ENCODE results near the gene RPTOR.
A peak's percentile ranks its signal among the peaks of the same experiment; 100 is the strongest.
"Not testable (repeated sequence)": the region's sequence is repeated elsewhere in the genome, so short reads cannot be mapped to it uniquely, and the experiment has no call there.

The RPTOR gene

DNA sequence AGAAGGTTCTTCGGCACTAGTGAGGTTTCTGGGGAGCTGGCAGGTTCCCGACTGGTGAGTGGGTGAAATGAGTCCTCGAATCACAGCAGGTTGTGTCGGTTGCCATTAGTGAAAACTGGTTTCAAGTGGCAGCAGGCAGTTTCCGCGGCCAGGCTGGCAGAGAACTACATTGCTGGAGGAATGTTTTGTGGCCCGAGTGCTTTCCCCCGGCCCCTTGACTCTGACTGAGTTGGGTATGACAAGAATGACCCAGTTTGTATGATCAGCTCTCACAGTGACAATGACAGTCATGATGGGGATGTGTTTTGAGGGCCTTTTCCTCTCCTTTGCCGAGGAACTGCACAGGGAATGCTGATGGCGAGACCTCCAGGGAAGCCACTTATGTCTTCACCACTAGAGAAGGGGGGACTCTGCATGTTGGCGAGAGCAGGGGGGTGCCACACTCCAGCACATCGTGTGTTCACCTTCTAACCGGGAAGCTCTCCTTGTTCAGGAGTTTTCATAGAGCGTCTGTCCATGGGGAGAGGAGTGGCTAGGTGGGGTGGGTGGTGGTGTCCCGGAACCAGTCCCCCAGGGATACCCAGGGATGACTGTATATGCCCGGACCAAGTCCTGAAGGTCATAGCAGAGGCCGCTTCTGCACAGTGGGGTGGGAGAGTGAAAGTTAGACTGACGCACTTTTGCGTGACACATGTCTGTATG lies 241.0 kb downstream of the RPTOR start:
- peak; percentile 9 for DNase-seq (ENCODE audit: low spot score)

- no peak for DNase-seq (ENCODE audit: low spot score)
These were observed 241.8 kb downstream of the RPTOR start for GRCh38 chr17:80786470-80786869.

- DNase-seq (ENCODE audit: low spot score) = no peak
These were observed 242.2 kb downstream of the RPTOR start for GRCh38 chr17:80786887-80787286.

GRCh38 chr17:80787881-80788280 lies 243.2 kb downstream of the RPTOR start:
- no peak for DNase-seq (ENCODE audit: low spot score)

GRCh38 chr17:80789356-80789902 lies 244.8 kb downstream of the RPTOR start:
- DNase-seq (ENCODE audit: low spot score) = no peak

- DNase-seq (ENCODE audit: low spot score) = peak; percentile 50
These were observed 245.6 kb downstream of the RPTOR start for GRCh38 chr17:80790021-80790765.

DNA sequence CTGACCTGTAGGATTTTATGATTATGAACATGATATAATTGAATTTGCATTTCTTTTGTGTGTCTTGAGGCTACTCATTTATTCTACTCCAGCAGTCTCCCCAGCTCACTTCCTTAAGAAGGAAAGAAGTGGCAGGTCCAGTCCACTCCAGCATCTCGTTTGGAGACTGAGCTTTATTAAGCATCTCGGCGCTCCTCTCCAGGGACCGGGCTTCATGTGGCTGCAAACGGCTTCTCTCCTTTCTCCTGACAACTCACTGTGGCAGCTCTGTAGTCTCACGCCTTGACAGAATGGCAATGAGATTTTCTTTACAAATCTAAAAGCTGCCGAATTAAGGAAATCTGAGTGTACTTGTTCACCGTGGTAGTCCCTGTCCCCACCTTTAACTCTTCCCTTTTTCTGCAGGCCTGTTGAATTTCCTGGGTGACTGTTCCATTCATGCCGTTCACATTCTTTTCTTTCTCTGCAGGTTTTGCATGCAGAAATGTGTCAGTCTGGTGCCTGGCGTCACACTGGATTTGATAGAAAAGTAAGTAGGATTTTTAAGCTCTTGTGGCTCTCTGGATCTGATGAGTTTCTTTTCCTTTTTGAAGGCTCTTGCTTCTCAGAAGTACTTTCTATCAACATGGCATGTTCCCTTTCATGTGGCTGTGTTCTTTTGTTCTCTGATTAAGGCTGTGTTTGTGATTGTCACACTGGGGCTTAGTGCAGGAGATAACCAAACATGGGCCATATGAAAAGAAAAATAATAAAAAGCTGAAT lies 246.5 kb downstream of the RPTOR start:
- DNase-seq (ENCODE audit: low spot score) = peak; percentile 74

DNA sequence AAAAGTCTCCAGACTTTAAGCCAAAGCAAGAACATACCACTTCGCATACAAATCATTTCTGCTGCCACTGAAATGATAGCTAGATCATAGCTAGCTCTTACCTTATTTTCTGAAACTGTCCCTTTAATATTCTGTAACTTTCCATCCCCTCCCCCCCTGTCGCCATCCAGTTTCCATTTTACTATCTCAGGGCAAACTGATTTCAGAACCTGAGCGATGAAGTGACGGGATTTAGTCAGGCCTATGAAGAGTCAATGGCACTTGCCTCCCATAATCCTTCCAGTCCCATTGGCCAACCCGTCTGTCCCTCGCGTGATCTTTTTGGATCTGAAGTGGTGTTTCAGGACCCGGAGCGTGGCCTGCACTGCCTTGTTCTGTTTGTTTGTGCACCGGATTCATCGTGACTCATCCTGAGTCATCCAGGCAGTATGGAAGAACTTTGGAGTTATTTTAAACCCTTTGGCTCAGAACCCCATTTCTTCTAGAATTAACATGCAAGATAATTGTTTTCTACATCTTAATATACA lies 247.2 kb downstream of the RPTOR start:
- peak; percentile 63 for DNase-seq (ENCODE audit: low spot score)

- DNase-seq (ENCODE audit: low spot score) = no peak
These were observed 247.7 kb downstream of the RPTOR start for GRCh38 chr17:80792373-80792781.

DNA sequence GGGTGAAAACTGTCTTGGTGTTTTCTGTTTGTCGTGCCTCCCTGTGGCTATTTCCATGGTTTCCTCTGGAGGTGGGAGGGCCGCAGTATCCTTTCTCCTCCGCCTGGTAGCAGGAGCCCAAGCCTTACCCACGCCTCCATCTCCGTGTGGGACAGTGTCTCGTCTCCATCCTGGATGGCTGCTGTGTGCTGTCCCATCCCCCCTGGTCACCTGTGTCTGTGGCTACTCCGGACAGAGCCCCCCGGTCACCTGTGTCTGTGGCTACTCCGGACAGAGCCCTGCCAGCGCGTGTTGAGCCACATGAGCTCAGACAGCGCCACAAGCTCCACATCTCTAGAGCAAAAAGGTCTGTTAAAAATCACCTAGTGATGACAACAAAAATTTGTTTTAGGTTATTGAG lies 248.8 kb downstream of the RPTOR start:
- no peak for DNase-seq (ENCODE audit: low spot score)

- no peak for DNase-seq (ENCODE audit: low spot score)
These were observed 249.2 kb downstream of the RPTOR start for GRCh38 chr17:80793851-80794267.

DNA sequence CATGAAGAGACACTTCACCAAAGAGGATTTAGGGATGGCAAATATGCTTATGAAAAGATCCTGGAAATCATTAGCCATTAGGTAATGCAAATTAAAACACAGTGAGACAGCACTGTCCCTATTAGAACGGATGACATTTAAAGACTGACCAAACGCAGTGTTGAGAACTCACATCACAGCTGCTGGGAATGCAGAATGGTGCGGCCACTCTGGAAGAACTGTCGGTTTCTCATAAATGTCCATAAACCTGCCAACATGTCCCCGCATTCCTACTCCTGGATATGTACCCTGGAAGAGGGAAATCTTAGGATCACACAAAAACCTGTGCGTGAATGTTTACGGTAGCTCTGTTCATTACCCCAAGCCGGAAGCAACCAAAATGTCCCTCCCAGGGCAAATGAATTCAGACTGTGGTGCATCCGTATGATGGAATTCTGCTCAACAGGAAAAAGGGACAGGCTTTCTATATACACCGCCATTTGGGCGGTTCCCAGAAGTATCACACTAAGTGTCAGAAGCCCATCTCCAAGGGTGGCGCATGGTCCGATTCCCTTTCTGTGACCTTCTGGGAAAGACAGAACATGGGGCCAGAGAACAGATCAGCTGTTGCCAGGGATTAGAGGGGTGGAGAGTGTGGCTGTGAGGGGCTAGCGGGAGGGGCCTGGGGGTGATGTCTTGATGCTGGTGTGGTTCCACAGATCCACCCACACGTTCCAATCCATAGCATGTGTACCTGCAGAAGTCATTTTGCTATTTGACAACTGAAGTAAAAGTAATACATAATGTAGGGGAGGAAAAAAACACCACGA lies 249.8 kb downstream of the RPTOR start:
- DNase-seq (ENCODE audit: low spot score) = no peak

DNA sequence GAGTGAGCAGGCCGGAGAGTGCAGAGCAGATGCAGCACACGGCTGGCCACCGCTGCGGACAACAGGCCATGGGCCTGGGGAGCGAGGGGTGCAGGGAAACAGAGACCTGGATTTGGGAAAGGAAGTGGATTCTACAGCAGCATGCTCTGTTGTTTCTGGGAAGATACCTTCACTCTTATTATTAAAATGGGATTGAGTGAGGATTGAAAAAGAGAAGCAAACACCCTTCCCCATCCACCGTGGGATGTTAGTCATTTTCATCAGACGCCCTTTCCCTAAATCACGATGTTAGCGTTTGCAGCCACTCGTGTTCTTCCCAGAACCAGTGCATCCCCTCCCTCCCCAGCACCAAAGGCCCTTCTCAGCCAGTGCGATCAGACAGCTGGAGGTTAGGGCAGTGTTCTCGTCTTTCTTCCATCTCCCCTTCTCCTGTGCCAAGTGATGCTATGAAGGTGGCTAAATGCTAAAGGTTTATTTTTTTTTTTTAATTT lies 250.5 kb downstream of the RPTOR start:
- DNase-seq (ENCODE audit: low spot score) = no peak

DNA sequence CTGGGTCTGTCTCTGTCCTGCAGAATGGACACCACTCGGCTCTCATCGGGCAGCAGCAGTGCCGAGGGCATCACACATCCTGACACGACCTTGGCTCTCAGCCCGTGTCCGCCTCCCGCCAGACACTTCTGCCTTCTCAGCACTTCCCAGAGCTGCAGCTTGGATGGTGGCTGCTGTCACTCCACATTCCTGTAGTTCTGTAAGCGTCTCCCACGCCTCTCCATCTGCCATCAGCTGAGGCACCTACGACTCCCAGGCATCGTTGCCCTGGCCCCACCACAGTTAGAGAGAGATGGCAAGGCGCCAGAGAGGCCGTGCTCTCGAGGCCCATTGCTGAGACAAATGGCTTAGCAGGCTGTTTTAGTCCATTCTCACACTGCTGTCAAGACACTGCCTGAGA lies 251.1 kb downstream of the RPTOR start:
- DNase-seq (ENCODE audit: low spot score) = no peak

DNA sequence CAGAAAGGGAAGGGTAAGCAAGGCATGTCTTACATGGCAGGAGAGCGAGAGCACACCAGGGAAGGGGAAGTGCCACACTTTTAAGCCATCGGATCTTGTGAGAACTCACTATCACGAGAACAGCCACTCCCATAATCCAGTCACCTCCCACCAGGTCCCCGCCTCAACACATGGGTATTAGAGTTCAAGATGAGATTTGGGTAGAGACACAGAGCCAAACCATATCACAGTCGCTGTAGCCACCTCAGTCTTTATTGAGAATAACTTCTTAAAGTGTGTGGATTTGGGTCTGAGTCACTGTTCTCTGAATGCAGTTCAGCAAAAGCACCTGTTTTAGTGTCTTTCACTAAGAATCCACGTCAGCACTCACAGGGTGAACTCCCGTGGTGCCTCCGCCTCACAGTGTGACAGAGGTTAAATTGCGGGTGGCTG lies 251.8 kb downstream of the RPTOR start:
- no peak for DNase-seq (ENCODE audit: low spot score)

- not testable (repeated sequence) for DNase-seq (ENCODE audit: low spot score)
These were observed 252.6 kb downstream of the RPTOR start for GRCh38 chr17:80797222-80797621.

GRCh38 chr17:80797741-80798594 lies 253.3 kb downstream of the RPTOR start:
- no peak for DNase-seq (ENCODE audit: low spot score)

DNA sequence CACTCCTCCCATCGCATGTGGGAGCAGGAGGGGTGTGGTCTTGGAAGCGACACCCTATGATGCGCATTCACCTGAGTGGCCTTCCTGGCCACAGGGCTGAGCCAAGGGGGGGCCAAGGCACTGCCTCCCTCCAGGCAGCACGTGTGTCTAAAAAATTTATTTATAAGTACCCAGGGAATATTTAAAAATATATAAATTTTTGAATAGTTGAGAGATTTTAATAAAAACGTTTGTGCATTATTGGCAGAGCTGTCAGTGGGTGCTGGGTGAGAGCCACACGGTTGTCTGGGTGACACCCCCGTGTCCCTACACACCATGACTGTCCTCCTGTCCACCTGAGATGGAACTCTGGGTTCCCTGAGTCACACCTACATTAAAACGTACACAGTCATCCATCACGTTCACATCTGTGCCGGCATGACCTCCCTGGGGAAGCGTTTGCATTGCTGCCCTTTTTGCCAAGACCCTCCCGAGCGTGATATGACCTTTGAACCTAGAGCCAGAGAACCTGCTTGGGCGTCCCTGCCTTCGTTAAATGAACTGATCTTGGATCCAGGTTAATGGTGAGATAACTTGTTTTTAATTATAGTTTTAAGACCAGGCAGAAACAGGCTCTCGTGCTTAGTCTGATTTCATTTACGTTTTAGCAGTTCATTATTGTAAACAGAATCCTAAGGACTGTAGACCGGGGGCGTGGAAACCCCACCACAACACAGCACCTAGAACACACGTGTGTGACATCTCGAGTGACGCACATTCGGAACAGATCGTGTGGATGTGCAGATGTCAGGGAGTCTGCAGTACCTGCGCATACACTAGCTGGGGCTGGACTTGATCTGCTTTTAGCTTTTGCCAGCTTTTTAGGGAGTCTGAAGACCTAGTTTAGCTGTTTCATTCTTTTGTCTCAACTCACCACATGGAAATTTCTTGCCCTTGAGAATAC lies 254.2 kb downstream of the RPTOR start:
- DNase-seq (ENCODE audit: low spot score) = no peak

Measured in CD4-positive, alpha-beta T cell treated with Interleukin-2 at 100 ng/mL for 4 hours (primary cell).